AG09309 (cell line): ENCODE results near the gene SEC23A.
"Not testable (repeated sequence)": the region's sequence is repeated elsewhere in the genome, so short reads cannot be mapped to it uniquely, and the experiment has no call there.

Experiments used
- DNase-seq: peaks from one replicate; pipeline ENCODE4 v3.0.0-alpha.2; 2010; ENCODE audit warnings: low read depth
- H3K4me3 ChIP-seq: 2 replicates; pipeline ENCODE4 v1.5.1; 2011; ENCODE audit warnings: mild to moderate bottlenecking, low read depth, low read length, moderate library complexity; ENCODE audit not compliant: control insufficient read depth
- CTCF ChIP-seq: IDR thresholded peaks from 2 replicates; pipeline ENCODE4 v1.5.1; 2011; ENCODE audit warnings: mild to moderate bottlenecking, low read depth, low read length, inconsistent platforms; ENCODE audit not compliant: insufficient read depth, control insufficient read depth; ENCODE audit errors: missing control alignments

Gene SEC23A

DNA sequence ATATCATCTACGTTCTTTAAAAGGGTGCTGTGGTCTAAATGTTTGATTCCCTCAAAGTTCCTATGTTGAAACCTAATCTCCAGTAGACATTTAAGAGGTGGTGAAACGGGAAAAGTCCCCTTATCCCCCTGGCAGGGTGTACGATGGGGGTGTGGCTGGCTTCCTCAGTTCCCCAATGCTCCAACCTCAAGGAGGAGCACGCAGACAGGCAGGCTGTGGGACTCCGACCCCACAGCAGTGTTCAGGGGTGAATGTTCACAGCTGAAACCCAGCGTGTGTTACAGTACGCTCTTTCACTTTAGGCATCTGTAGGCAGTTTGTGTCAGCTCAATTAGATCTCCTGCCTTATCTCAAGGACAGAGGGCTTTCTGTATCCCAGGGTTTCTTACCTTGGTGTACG is 73.2 kb downstream of the SEC23A start:
- no peak for TF ChIP-seq CTCF
- no peak for DNase-seq
- H3K4me3 ChIP-seq = no peak overlapping the region

- no peak for DNase-seq
- no peak for TF ChIP-seq CTCF
- no peak overlapping the region for H3K4me3 ChIP-seq
Observed at GRCh38 chr14:39028620-39029019, 74.4 kb downstream of the SEC23A start.

GRCh38 chr14:39025810-39026627 is 77.0 kb downstream of the SEC23A start:
- no peak overlapping the region for H3K4me3 ChIP-seq
- no peak for TF ChIP-seq CTCF
- no peak for DNase-seq

DNA sequence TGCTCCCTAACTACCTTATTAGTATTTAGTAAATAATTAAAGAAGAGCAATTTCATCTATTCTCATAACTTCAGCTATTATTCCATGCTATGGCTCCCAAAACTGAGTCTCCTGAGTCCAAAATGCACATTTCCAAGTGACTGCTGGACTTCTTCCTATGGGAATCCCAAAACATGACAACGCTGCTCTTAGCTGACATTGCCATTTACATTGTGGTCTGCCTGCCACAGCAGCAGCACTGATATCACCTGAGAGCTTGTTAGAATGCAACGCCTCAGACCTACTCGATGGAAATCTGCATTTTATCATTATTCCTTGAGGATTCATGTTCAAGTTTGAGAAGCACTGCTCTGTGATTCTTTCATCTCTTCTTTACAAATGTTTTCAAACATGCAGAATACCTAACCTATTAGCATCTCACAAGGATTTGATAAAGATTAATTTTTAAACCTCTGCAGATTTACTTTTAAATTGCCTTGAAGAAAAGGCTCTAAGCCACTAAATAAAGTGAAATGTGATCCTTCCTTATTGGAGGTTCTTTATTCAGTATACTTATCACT is 77.7 kb downstream of the SEC23A start:
- no peak for DNase-seq
- no peak overlapping the region for H3K4me3 ChIP-seq
- peak; percentile 2 for TF ChIP-seq CTCF

- TF ChIP-seq CTCF = no peak
- DNase-seq = no peak
- H3K4me3 ChIP-seq = no peak overlapping the region
Observed at GRCh38 chr14:39023939-39024871, 78.8 kb downstream of the SEC23A start.

- not testable (repeated sequence) for DNase-seq, H3K4me3 ChIP-seq
Observed at GRCh38 chr14:39017096-39018016, 85.7 kb downstream of the SEC23A start.
